ENCODE results near the gene TMEM220. TPM values are rescaled to one million over a fixed set of nuclear protein-coding genes. Genes with fewer than 3 reads are reported as not detected.

TMEM220 gene
- polyA plus RNA-seq, 1 of the 3 experiments (the other 2 are of a cell fraction): 2.7 TPM

- H3K36me3 ChIP-seq (replicated peaks in 1 of 2; ENCODE audit: control insufficient read depth in 1 of 2, insufficient read depth in 2 of 2, low read length in 1 of 2): peaks cover 85 to 86% of the 10 kb centered on the region in 2 experiments
- no peak for TF ChIP-seq RAD21 (IDR thresholded peaks at IDR 0.05; ENCODE audit: low read length)
- TF ChIP-seq TEAD4 (IDR thresholded peaks at IDR 0.05; ENCODE audit: borderline replicate concordance, insufficient read depth): no peak
- TF ChIP-seq MEF2A (IDR thresholded peaks at IDR 0.05; ENCODE audit: borderline replicate concordance, low read depth): no peak
- TF ChIP-seq EP300 (IDR thresholded peaks at IDR 0.05; ENCODE audit: borderline replicate concordance in 1 of 2, low read depth in 1 of 2, low read length in 1 of 2): no peak
- TF ChIP-seq TCF12 (IDR thresholded peaks at IDR 0.05): no peak
- no peak for TF ChIP-seq RCOR1 (IDR thresholded peaks at IDR 0.05; ENCODE audit: low read length)
- no peak for TF ChIP-seq CHD2 (IDR thresholded peaks at IDR 0.05; ENCODE audit: low read length, partially characterized antibody)
- no peak for TF ChIP-seq CTCF (IDR thresholded peaks at IDR 0.05)
- no peak for TF ChIP-seq ELF1 (IDR thresholded peaks at IDR 0.05)
- no peaks in the 10 kb centered on the region for H3K9me2 ChIP-seq
- no peak overlapping the region for H3K9ac ChIP-seq
- no peak overlapping the region for H2AFZ ChIP-seq (ENCODE audit: low read depth)
- ChIA-PET POLR2A (no interaction called here), CTCF (interaction anchor here (0.8 to 1.8 kb wide), 2 partner anchors 8 to 41 kb away, joined by 3 to 8 read pairs; no protein-coding TSS in a partner anchor)
- H4K20me1 ChIP-seq (ENCODE audit: insufficient read depth): peaks cover 19% of the 10 kb centered on the region
- no peak overlapping the region for H3K27ac ChIP-seq (ENCODE audit: low read depth in 2 of 2, low read length in 1 of 2)
- H3K79me2 ChIP-seq (ENCODE audit: insufficient read depth): peaks cover 67% of the 10 kb centered on the region
- 95% methylated on average over 2 of the region's 2 CpGs for whole genome bisulfite sequencing (ENCODE audit: low lambda C conversion rate)
- no peak overlapping the region for H3K4me2 ChIP-seq
- no peak for DNase-seq
- H3K27me3 ChIP-seq (ENCODE audit: insufficient read depth): no peaks in the 10 kb centered on the region
- H3F3A ChIP-seq (replicated peaks; ENCODE audit: insufficient read depth): peaks cover 12% of the 10 kb centered on the region
- H3K9me3 ChIP-seq: no peaks in the 10 kb centered on the region
- H3K4me1 ChIP-seq (ENCODE audit: control insufficient read depth in 1 of 2, insufficient read depth in 2 of 2, low read depth in 1 of 2, low read length in 1 of 2): no peaks in the 10 kb centered on the region
- no peak overlapping the region for H3K4me3 ChIP-seq (ENCODE audit: low read depth in 2 of 2, low read length in 1 of 2)
Measured at GRCh38 chr17:10687499-10687898, 42.3 kb downstream of the TMEM220 start.

- Histone ChIP-seq H4K20me1 (ENCODE audit: insufficient read depth) (peaks cover 8% of the 10 kb centered on the region; the same call in 1 of the 2 replicates), H3K36me3 (replicated peaks in 1 of 2; ENCODE audit: control insufficient read depth in 1 of 2, insufficient read depth in 2 of 2, low read length in 1 of 2) (peaks cover 80 to 87% of the 10 kb centered on the region in 2 experiments), H3K9me3 (no peaks in the 10 kb centered on the region), H3K27me3 (ENCODE audit: insufficient read depth) (no peaks in the 10 kb centered on the region), H3K79me2 (ENCODE audit: insufficient read depth) (peaks cover 30% of the 10 kb centered on the region), H3K27ac (ENCODE audit: low read depth in 2 of 2, low read length in 1 of 2) (no peak overlapping the region), H2AFZ (ENCODE audit: low read depth) (no peak overlapping the region), H3K4me3 (ENCODE audit: low read depth in 2 of 2, low read length in 1 of 2) (peak overlapping the region in 1 of 2 experiments; percentile 43; a peak in 1 of 4 replicates), H3K4me1 (ENCODE audit: control insufficient read depth in 1 of 2, insufficient read depth in 2 of 2, low read depth in 1 of 2, low read length in 1 of 2) (no peaks in the 10 kb centered on the region; a peak in 1 of 4 replicates), H3F3A (replicated peaks; ENCODE audit: insufficient read depth) (peaks cover 7% of the 10 kb centered on the region), H3K4me2 (no peak overlapping the region), H3K9me2 (no peaks in the 10 kb centered on the region), H3K9ac (no peak overlapping the region)
- POLR2A ChIA-PET: no interaction called here
- peak; percentile 46 for DNase-seq
- WGBS (ENCODE audit: low lambda C conversion rate): 39% methylated on average over 2 of the region's 2 CpGs
- CTCF ChIA-PET: interaction anchor here (0.6 to 2.5 kb wide), 10 partner anchors 9 to 191 kb away, joined by 3 to 18 read pairs (median 4); partner anchors contain the start of gene MYH3
- peak; percentile 68 for TF ChIP-seq CTCF (IDR thresholded peaks at IDR 0.05)
- no peak for TF ChIP-seq MXI1 (IDR thresholded peaks at IDR 0.05; ENCODE audit: low read depth, low read length)
- TF ChIP-seq SMC3 (IDR thresholded peaks at IDR 0.05; ENCODE audit: low read depth, low read length): peak; percentile 30; the same call in 1 of the 2 replicates
- TF ChIP-seq ZBTB33 (IDR thresholded peaks at IDR 0.05; ENCODE audit: borderline replicate concordance, low read depth): no peak
- no peak for TF ChIP-seq YY1 (IDR thresholded peaks at IDR 0.05; ENCODE audit: low read depth)
- TF ChIP-seq EZH2phosphoT487 (IDR thresholded peaks at IDR 0.05; ENCODE audit: borderline replicate concordance, low read depth): no peak
- no peak for TF ChIP-seq MEF2A (IDR thresholded peaks at IDR 0.05; ENCODE audit: borderline replicate concordance, low read depth)
- no peak for TF ChIP-seq JUND (IDR thresholded peaks at IDR 0.05)
- no peak for TF ChIP-seq CHD2 (IDR thresholded peaks at IDR 0.05; ENCODE audit: low read length, partially characterized antibody)
- TF ChIP-seq ELF1 (IDR thresholded peaks at IDR 0.05): no peak
- TF ChIP-seq NFIC (IDR thresholded peaks at IDR 0.05; ENCODE audit: borderline replicate concordance): no peak
- no peak for TF ChIP-seq FOXM1 (IDR thresholded peaks at IDR 0.05; ENCODE audit: low read depth)
- TF ChIP-seq TEAD4 (IDR thresholded peaks at IDR 0.05; ENCODE audit: borderline replicate concordance, insufficient read depth): no peak
- no peak for TF ChIP-seq EP300 (IDR thresholded peaks at IDR 0.05; ENCODE audit: borderline replicate concordance in 1 of 2, low read depth in 1 of 2, low read length in 1 of 2)
- TF ChIP-seq FOXJ3 (CRISPR knock-in tag; IDR thresholded peaks at IDR 0.05): no peak
- no peak for TF ChIP-seq RFX5 (IDR thresholded peaks at IDR 0.05; ENCODE audit: low read length)
- no peak for TF ChIP-seq GATA2 (CRISPR knock-in tag; IDR thresholded peaks at IDR 0.05)
- TF ChIP-seq USF1 (IDR thresholded peaks at IDR 0.05; ENCODE audit: borderline replicate concordance, low read depth): no peak
- no peak for TF ChIP-seq TAF1 (IDR thresholded peaks at IDR 0.05; ENCODE audit: borderline replicate concordance, low read depth, low read length)
Measured at GRCh38 chr17:10683853-10684252, 46.0 kb downstream of the TMEM220 start.

All from SK-N-SH (cell line).